ENCODE results near the gene SLC12A3. TPM values are rescaled to one million over a fixed set of nuclear protein-coding genes. Genes with fewer than 3 reads are reported as not detected.
A peak's percentile ranks its signal among the peaks of the same experiment; 100 is the strongest.

SLC12A3 gene
- total and polyA plus RNA-seq, 4 donors: not detected

GRCh38 chr16:56914896-56915295 is 49.9 kb downstream of the SLC12A3 start:
- no peaks in the 10 kb centered on the region for H3K36me3 ChIP-seq (ENCODE audit: control insufficient read depth in 1 of 2, insufficient read depth in 2 of 2, low read length in 1 of 2)
- no peaks in the 10 kb centered on the region for H3K4me1 ChIP-seq (ENCODE audit: control insufficient read depth in 1 of 2, insufficient read depth in 2 of 2, low read length in 2 of 2)
- intact Hi-C loops (cut with DNase I): no loop called here
- no peak overlapping the region for H3K27ac ChIP-seq (ENCODE audit: low read depth in 1 of 2, low read length in 2 of 2)
- no peaks in the 10 kb centered on the region for H3K9me3 ChIP-seq (ENCODE audit: control insufficient read depth, low read length)
- no peak for DNase-seq
- ATAC-seq (ENCODE audit: low FRiP score): no peak
- H3K27me3 ChIP-seq (ENCODE audit: control insufficient read depth in 1 of 2, insufficient read depth in 2 of 2, low read length in 1 of 2): no peaks in the 10 kb centered on the region
- 79 to 94% methylated on average over 7 of the region's 7 CpGs for WGBS, 2 donors
- no peak overlapping the region for H3K4me3 ChIP-seq (ENCODE audit: low read length in 2 of 2)

GRCh38 chr16:56915336-56916119 is 50.5 kb downstream of the SLC12A3 start:
- H3K9me3 ChIP-seq (ENCODE audit: control insufficient read depth, low read length): no peaks in the 10 kb centered on the region
- no peaks in the 10 kb centered on the region for H3K4me1 ChIP-seq (ENCODE audit: control insufficient read depth in 1 of 2, insufficient read depth in 2 of 2, low read length in 2 of 2)
- H3K27me3 ChIP-seq (ENCODE audit: control insufficient read depth in 1 of 2, insufficient read depth in 2 of 2, low read length in 1 of 2): no peaks in the 10 kb centered on the region
- intact Hi-C loops (cut with DNase I): no loop called here
- H3K27ac ChIP-seq (ENCODE audit: low read depth in 1 of 2, low read length in 2 of 2): no peak overlapping the region
- DNase-seq (peak in 1 of 2 donors; percentile 77), ATAC-seq (ENCODE audit: low FRiP score) (peak; percentile 39)
- no peak overlapping the region for H3K4me3 ChIP-seq (ENCODE audit: low read length in 2 of 2)
- 6 to 10% methylated on average over 13 of the region's 13 CpGs for WGBS, 2 donors
- H3K36me3 ChIP-seq (ENCODE audit: control insufficient read depth in 1 of 2, insufficient read depth in 2 of 2, low read length in 1 of 2): no peaks in the 10 kb centered on the region

- no peaks in the 10 kb centered on the region for H3K27me3 ChIP-seq (ENCODE audit: control insufficient read depth in 1 of 2, insufficient read depth in 2 of 2, low read length in 1 of 2)
- DNase-seq: peak in 1 of 2 donors; percentile 31
- H3K9me3 ChIP-seq (ENCODE audit: control insufficient read depth, low read length): no peaks in the 10 kb centered on the region
- WGBS, 2 donors: 85 to 91% methylated on average over 5 of the region's 5 CpGs
- H3K4me3 ChIP-seq (ENCODE audit: low read length in 2 of 2): no peak overlapping the region
- H3K4me1 ChIP-seq (ENCODE audit: control insufficient read depth in 1 of 2, insufficient read depth in 2 of 2, low read length in 2 of 2): no peaks in the 10 kb centered on the region
- H3K27ac ChIP-seq (ENCODE audit: low read depth in 1 of 2, low read length in 2 of 2): no peak overlapping the region
- intact Hi-C loops (cut with DNase I): no loop called here
- ATAC-seq (ENCODE audit: low FRiP score): no peak
- no peaks in the 10 kb centered on the region for H3K36me3 ChIP-seq (ENCODE audit: control insufficient read depth in 1 of 2, insufficient read depth in 2 of 2, low read length in 1 of 2)
Observed at GRCh38 chr16:56916571-56917403, 51.8 kb downstream of the SLC12A3 start.

- DNase-seq (peak in 1 of 2 donors; percentile 39), ATAC-seq (ENCODE audit: low FRiP score) (no peak)
- WGBS, 2 donors: 77 to 82% methylated on average over 12 of the region's 12 CpGs
- H3K4me1 ChIP-seq (ENCODE audit: control insufficient read depth in 1 of 2, insufficient read depth in 2 of 2, low read length in 2 of 2): no peaks in the 10 kb centered on the region
- H3K36me3 ChIP-seq (ENCODE audit: control insufficient read depth in 1 of 2, insufficient read depth in 2 of 2, low read length in 1 of 2): no peaks in the 10 kb centered on the region
- intact Hi-C loops (cut with DNase I): no loop called here
- H3K4me3 ChIP-seq (ENCODE audit: low read length in 2 of 2): no peak overlapping the region
- no peak overlapping the region for H3K27ac ChIP-seq (ENCODE audit: low read depth in 1 of 2, low read length in 2 of 2)
- no peaks in the 10 kb centered on the region for H3K9me3 ChIP-seq (ENCODE audit: control insufficient read depth, low read length)
- H3K27me3 ChIP-seq (ENCODE audit: control insufficient read depth in 1 of 2, insufficient read depth in 2 of 2, low read length in 1 of 2): no peaks in the 10 kb centered on the region
Observed at GRCh38 chr16:56918467-56919012, 53.5 kb downstream of the SLC12A3 start.

GRCh38 chr16:56919099-56919800 is 54.2 kb downstream of the SLC12A3 start:
- Histone ChIP-seq H3K27ac (ENCODE audit: low read depth in 1 of 2, low read length in 2 of 2) (no peak overlapping the region), H3K4me3 (ENCODE audit: low read length in 2 of 2) (no peak overlapping the region), H3K27me3 (ENCODE audit: control insufficient read depth in 1 of 2, insufficient read depth in 2 of 2, low read length in 1 of 2) (no peaks in the 10 kb centered on the region), H3K9me3 (ENCODE audit: control insufficient read depth, low read length) (no peaks in the 10 kb centered on the region), H3K36me3 (ENCODE audit: control insufficient read depth in 1 of 2, insufficient read depth in 2 of 2, low read length in 1 of 2) (no peaks in the 10 kb centered on the region), H3K4me1 (ENCODE audit: control insufficient read depth in 1 of 2, insufficient read depth in 2 of 2, low read length in 2 of 2) (no peaks in the 10 kb centered on the region)
- WGBS, 2 donors: 85 to 89% methylated on average over 11 of the region's 11 CpGs
- intact Hi-C loops (cut with DNase I): no loop called here
- ATAC-seq (ENCODE audit: low FRiP score) (no peak), DNase-seq (peak in 1 of 2 donors; percentile 74)

GRCh38 chr16:56921571-56921970 is 56.6 kb downstream of the SLC12A3 start:
- WGBS, 2 donors: 83 to 88% methylated on average over 4 of the region's 4 CpGs
- ATAC-seq (ENCODE audit: low FRiP score): no peak
- Histone ChIP-seq H3K27ac (ENCODE audit: low read depth in 1 of 2, low read length in 2 of 2) (no peak overlapping the region), H3K4me3 (ENCODE audit: low read length in 2 of 2) (no peak overlapping the region), H3K9me3 (ENCODE audit: control insufficient read depth, low read length) (no peaks in the 10 kb centered on the region), H3K27me3 (ENCODE audit: control insufficient read depth in 1 of 2, insufficient read depth in 2 of 2, low read length in 1 of 2) (no peaks in the 10 kb centered on the region), H3K4me1 (ENCODE audit: control insufficient read depth in 1 of 2, insufficient read depth in 2 of 2, low read length in 2 of 2) (no peaks in the 10 kb centered on the region), H3K36me3 (ENCODE audit: control insufficient read depth in 1 of 2, insufficient read depth in 2 of 2, low read length in 1 of 2) (no peaks in the 10 kb centered on the region)
- DNase-seq: no peak
- intact Hi-C loops (cut with DNase I): no loop called here

GRCh38 chr16:56923481-56924091 is 58.6 kb downstream of the SLC12A3 start:
- Histone ChIP-seq H3K36me3 (ENCODE audit: control insufficient read depth in 1 of 2, insufficient read depth in 2 of 2, low read length in 1 of 2) (no peaks in the 10 kb centered on the region), H3K9me3 (ENCODE audit: control insufficient read depth, low read length) (no peaks in the 10 kb centered on the region), H3K27ac (ENCODE audit: low read depth in 1 of 2, low read length in 2 of 2) (no peak overlapping the region), H3K27me3 (ENCODE audit: control insufficient read depth in 1 of 2, insufficient read depth in 2 of 2, low read length in 1 of 2) (no peaks in the 10 kb centered on the region), H3K4me3 (ENCODE audit: low read length in 2 of 2) (no peak overlapping the region), H3K4me1 (ENCODE audit: control insufficient read depth in 1 of 2, insufficient read depth in 2 of 2, low read length in 2 of 2) (no peaks in the 10 kb centered on the region)
- intact Hi-C loops (cut with DNase I): no loop called here
- WGBS, 2 donors: 88 to 94% methylated on average over 9 of the region's 9 CpGs
- DNase-seq (no peak), ATAC-seq (ENCODE audit: low FRiP score) (no peak)

- Histone ChIP-seq H3K27me3 (ENCODE audit: control insufficient read depth in 1 of 2, insufficient read depth in 2 of 2, low read length in 1 of 2) (no peaks in the 10 kb centered on the region), H3K27ac (ENCODE audit: low read depth in 1 of 2, low read length in 2 of 2) (no peak overlapping the region), H3K9me3 (ENCODE audit: control insufficient read depth, low read length) (no peaks in the 10 kb centered on the region), H3K4me3 (ENCODE audit: low read length in 2 of 2) (no peak overlapping the region), H3K4me1 (ENCODE audit: control insufficient read depth in 1 of 2, insufficient read depth in 2 of 2, low read length in 2 of 2) (no peaks in the 10 kb centered on the region), H3K36me3 (ENCODE audit: control insufficient read depth in 1 of 2, insufficient read depth in 2 of 2, low read length in 1 of 2) (no peaks in the 10 kb centered on the region)
- DNase-seq: no peak
- no peak for ATAC-seq (ENCODE audit: low FRiP score)
- intact Hi-C loops (cut with DNase I): no loop called here
- 59 to 65% methylated on average over 2 of the region's 2 CpGs for WGBS, 2 donors
Observed at GRCh38 chr16:56927471-56927870, 62.5 kb downstream of the SLC12A3 start.

Measured in aorta (tissue), 5 donors.